A549 (cell line): ENCODE measurements around the gene PAPPA2. TPM values are rescaled to one million over a fixed set of nuclear protein-coding genes. Genes with fewer than 3 reads are reported as not detected.
A peak's percentile ranks its signal among the peaks of the same experiment; 100 is the strongest.

ENCODE experiments used
- ATAC-seq, 2 experiments: fragments of 200-7000 bp in 1 of 2; fragments of >200 bp in 1 of 2; cut with Nextera tagmentation in 1 of 2; cut with Tn5 transposase in 1 of 2; 3 replicates each; pipeline versions ENCODE4 v1.8.0 to v1.9.1; 2018 to 2020; ENCODE audit warnings: mild to moderate bottlenecking in 1 of 2, moderate library complexity in 1 of 2
- CTCF ChIA-PET: fragments of 300-600 bp; sonication (Branson Sonifier 250); formaldehyde crosslinking; extraction: SDS; loops from one replicate; lab custom pipeline; 2021; ENCODE audit warnings: antibody characterized with exemption, inconsistent platforms; lab: Yijun Ruan, JAX
- POLR2A ChIA-PET: fragments of 350-600 bp; formaldehyde crosslinking; extraction: SDS; loops from one replicate; lab custom pipeline; 2021; ENCODE audit warnings: antibody characterized with exemption, inconsistent platforms; lab: Yijun Ruan, JAX
- DNase-seq, 2 experiments: peaks; one replicate each; pipeline versions ENCODE4 v3.0.0 to v3.0.0-alpha.2; 2011 to 2016; ENCODE audit warnings: low read depth in 1 of 2, low spot score in 1 of 2
- FAIRE-seq: peaks from 2 replicates; lab custom pipeline; 2011; peaks lifted over from hg19 to GRCh38; lab: Jason Lieb, UNC
- H3K27ac ChIP-seq, 2 experiments: fragments of >200 bp; sonication (Bioruptor Twin); formaldehyde crosslinking; 3 replicates each; pipeline ENCODE4 v1.5.1; 2016 to 2017
- H3K4me1 ChIP-seq: fragments of >200 bp; sonication (Bioruptor Twin); formaldehyde crosslinking; 3 replicates; pipeline ENCODE4 v1.6.1; 2016
- H3K4me2 ChIP-seq: fragments of >200 bp; sonication (Bioruptor Twin); formaldehyde crosslinking; 3 replicates; pipeline ENCODE4 v1.6.1; 2016
- H3K4me3 ChIP-seq: fragments of >200 bp; sonication (Bioruptor Twin); formaldehyde crosslinking; 3 replicates; pipeline ENCODE4 v1.5.1; 2016
- H3K9me3 ChIP-seq: fragments of >200 bp; sonication (Bioruptor Twin); formaldehyde crosslinking; 3 replicates; pipeline ENCODE4 v1.6.1; 2016
- BHLHE40 ChIP-seq: IDR thresholded peaks from 2 replicates; pipeline ENCODE4 v1.6.1; 2012; ENCODE audit warnings: low read depth, low read length, inconsistent platforms
- CBX8 ChIP-seq: fragments of 200-600 bp; sonication (generic); IDR thresholded peaks from 2 replicates; pipeline ENCODE4 v1.6.1; 2016
- CEBPB ChIP-seq, 2 experiments: fragments of >200 bp in 1 of 2; sonication (Bioruptor Twin) in 1 of 2; formaldehyde crosslinking in 1 of 2; IDR thresholded peaks; 2 replicates each; pipeline ENCODE4 v1.6.1; 2012 to 2016
- EP300 ChIP-seq, 2 experiments: fragments of >200 bp; sonication (Bioruptor Twin); formaldehyde crosslinking; IDR thresholded peaks; 2 replicates in 1 of 2; 3 replicates in 1 of 2; pipeline ENCODE4 v1.6.1; 2016 to 2017
- ESRRA ChIP-seq: fragments of 150-350 bp; IDR thresholded peaks from 2 replicates; pipeline ENCODE4 v1.6.1; 2014; ENCODE audit warnings: mild to moderate bottlenecking, low read length, borderline replicate concordance
- FOSL2 ChIP-seq, 2 experiments: fragments of 450-650 bp in 1 of 2; fragments of >200 bp in 1 of 2; sonication (Bioruptor Twin) in 1 of 2; formaldehyde crosslinking; IDR thresholded peaks; 2 replicates each; pipeline versions ENCODE4 v1.5.0 to v1.6.1; 2016 to 2020; ENCODE audit warnings: mild to moderate bottlenecking in 1 of 2, moderate library complexity in 1 of 2
- GATA3 ChIP-seq: IDR thresholded peaks from 2 replicates; pipeline ENCODE4 v1.6.1; 2012; ENCODE audit warnings: borderline replicate concordance
- HOXB13 ChIP-seq: fragments of 250-450 bp; sonication (Bioruptor Pico); IDR thresholded peaks from 2 replicates; pipeline ENCODE4 v1.5.0; 2020; ENCODE audit warnings: low read depth, mild to moderate bottlenecking, moderate library complexity
- HOXB5 ChIP-seq: fragments of 250-450 bp; sonication (Bioruptor Pico); IDR thresholded peaks from 2 replicates; pipeline ENCODE4 v1.5.0; 2020; ENCODE audit warnings: mild to moderate bottlenecking, moderate library complexity
- MAZ ChIP-seq: fragments of 150-350 bp; IDR thresholded peaks from 2 replicates; pipeline ENCODE4 v1.6.1; 2014; ENCODE audit warnings: antibody characterized with exemption, low read depth, low read length, borderline replicate concordance
- NR3C1 ChIP-seq: fragments of >200 bp; sonication (Bioruptor Twin); formaldehyde crosslinking; IDR thresholded peaks from 3 replicates; pipeline ENCODE4 v1.6.1; 2017
- POLR2AphosphoS2 ChIP-seq: conservative IDR thresholded peaks from 2 replicates; pipeline ENCODE4 v1.6.1; 2012; ENCODE audit warnings: low read length, improper control_type of control experiment, inconsistent platforms
- RFX5 ChIP-seq: fragments of 450-650 bp; IDR thresholded peaks from 2 replicates; pipeline ENCODE4 v1.7.1; 2014; ENCODE audit warnings: antibody characterized with exemption, mild to moderate bottlenecking, moderate library complexity
- RNF2 ChIP-seq: fragments of 200-600 bp; sonication (generic); IDR thresholded peaks from 2 replicates; pipeline ENCODE4 v1.6.1; 2016; ENCODE audit warnings: low read depth, mild to moderate bottlenecking, antibody characterized with exemption, moderate library complexity, borderline replicate concordance
- SMC3 ChIP-seq: fragments of >200 bp; sonication (Bioruptor Twin); formaldehyde crosslinking; IDR thresholded peaks from 3 replicates; pipeline ENCODE4 v1.6.1; 2018; ENCODE audit warnings: inconsistent platforms
- SREBF2 ChIP-seq: fragments of 450-650 bp; IDR thresholded peaks from 2 replicates; pipeline ENCODE4 v1.6.1; 2014; ENCODE audit warnings: mild to moderate bottlenecking, moderate library complexity
- TFCP2L1 ChIP-seq: fragments of 250-450 bp; sonication (Bioruptor Pico); IDR thresholded peaks from 2 replicates; pipeline ENCODE4 v1.5.0; 2021; ENCODE audit warnings: mild to moderate bottlenecking
- ZFP36 ChIP-seq: fragments of 450-650 bp; IDR thresholded peaks from 2 replicates; pipeline ENCODE4 v1.6.1; 2014; ENCODE audit warnings: borderline replicate concordance; ENCODE audit not compliant: partially characterized antibody
- ZNF302 ChIP-seq: fragments of 250-450 bp; sonication (Bioruptor Pico); IDR thresholded peaks from 2 replicates; pipeline ENCODE4 v1.9.0; 2021; ENCODE audit warnings: inconsistent platforms, mild to moderate bottlenecking, moderate library complexity
- ZSCAN20 ChIP-seq: fragments of 250-450 bp; sonication (Bioruptor Pico); IDR thresholded peaks from 2 replicates; pipeline ENCODE4 v1.8.0; 2022; ENCODE audit warnings: mild to moderate bottlenecking, moderate library complexity
- WGBS: methylation state at CpG from one replicate; pipeline ENCODE4 v1.1.6; 2017; ENCODE audit errors: missing lambda C conversion rate; 5-methylcytosine and 5-hydroxymethylcytosine counted together
- polyA plus RNA-seq, 4 experiments: library from polyadenylated mRNA; depleted of rRNA in 3 of 4; stranded (reverse); fragments of >200 nt; fragmentation: RNase III in 1 of 4; extraction: RNeasy Plus Mini Kit Qiagen cat#74134 plus additional on column Dnase treatment in 1 of 4; gene quantifications; 2 replicates in 3 of 4; 3 replicates in 1 of 4; pipeline ENCODE4 v1.2.3, GENCODE V29; 2011 to 2017
- TF ChIP-seq, protein P1 (sequence below): fragments of >200 bp; sonication (Bioruptor Twin); formaldehyde crosslinking; IDR thresholded peaks from 3 replicates; pipeline ENCODE4 v1.6.1; 2016
- TF ChIP-seq, protein P2 (sequence below): IDR thresholded peaks from 2 replicates; pipeline ENCODE4 v1.6.1; 2012
- TF ChIP-seq, protein P3 (sequence below): fragments of 250-450 bp; sonication (Bioruptor Pico); IDR thresholded peaks from 2 replicates; pipeline ENCODE4 v1.5.0; 2020; ENCODE audit warnings: low read depth, mild to moderate bottlenecking, moderate library complexity
- TF ChIP-seq, protein P4 (sequence below): fragments of 200-600 bp; sonication (generic); IDR thresholded peaks from 2 replicates; pipeline ENCODE4 v1.6.1; 2016; ENCODE audit warnings: antibody characterized with exemption, mild to moderate bottlenecking, moderate library complexity

Gene PAPPA2
- polyA plus RNA-seq, 2 of the 4 experiments (the other 2 are of a cell fraction), result 0.03 to 0.72 TPM

DNA sequence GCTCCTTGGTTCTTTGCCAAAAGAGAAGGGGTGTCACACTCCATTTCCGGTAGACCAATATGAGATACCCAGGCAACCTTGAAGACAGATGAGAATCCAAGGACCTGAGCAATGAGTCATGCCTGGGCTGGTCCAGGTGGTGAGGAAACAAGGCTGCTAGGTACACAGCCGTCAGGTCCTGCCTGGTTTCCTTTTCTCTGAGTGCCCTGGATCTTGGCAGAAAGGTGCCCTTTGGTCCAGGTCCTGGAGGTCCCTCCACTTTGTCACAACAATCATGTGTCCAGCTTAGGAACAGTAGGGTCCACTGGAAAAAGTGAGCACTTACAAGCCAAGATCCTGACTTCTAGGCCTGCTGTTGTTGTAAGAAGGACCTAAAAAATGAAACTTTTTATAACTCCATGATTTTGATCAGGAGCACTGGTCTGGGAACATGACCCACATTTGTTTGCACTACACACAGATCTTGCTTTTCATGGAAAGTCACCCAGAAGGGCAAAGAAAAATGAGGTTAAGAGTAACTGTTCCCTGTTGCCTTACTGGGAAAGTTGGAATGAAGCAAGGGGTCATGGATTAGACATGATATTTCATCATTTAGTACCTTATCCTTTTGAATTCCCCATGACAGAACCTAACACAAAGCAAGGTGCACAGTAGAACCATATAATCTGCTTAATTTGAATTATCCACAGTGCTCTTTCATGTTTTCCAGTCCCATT lies 94.7 kb downstream of the PAPPA2 start:
- no peak for ATAC-seq
- TF ChIP-seq MAZ, result no peak
- no peak for TF ChIP-seq NR3C1
- TF ChIP-seq CBX8, result no peak
- TF ChIP-seq ZNF302 (CRISPR knock-in tag), result no peak
- TF ChIP-seq SMC3, result no peak
- TF ChIP-seq ZSCAN20 (CRISPR knock-in tag), result no peak
- no peak for TF ChIP-seq ZFP36
- Histone ChIP-seq H3K9me3 (no peaks in the 10 kb centered on the region), H3K4me2 (no peak overlapping the region), H3K4me1 (no peaks in the 10 kb centered on the region), H3K4me3 (no peak overlapping the region), H3K27ac (no peak overlapping the region)
- POLR2A ChIA-PET, result no interaction called here
- CTCF ChIA-PET, result interaction anchor here (1.0 to 4.9 kb wide), 4 partner anchors 12 to 134 kb away, joined by 3 to 68 read pairs (median 14); no protein-coding TSS in a partner anchor
- no peak for FAIRE-seq
- 0% methylated on average over 2 of the region's 2 CpGs for WGBS
- no peak for DNase-seq

DNA sequence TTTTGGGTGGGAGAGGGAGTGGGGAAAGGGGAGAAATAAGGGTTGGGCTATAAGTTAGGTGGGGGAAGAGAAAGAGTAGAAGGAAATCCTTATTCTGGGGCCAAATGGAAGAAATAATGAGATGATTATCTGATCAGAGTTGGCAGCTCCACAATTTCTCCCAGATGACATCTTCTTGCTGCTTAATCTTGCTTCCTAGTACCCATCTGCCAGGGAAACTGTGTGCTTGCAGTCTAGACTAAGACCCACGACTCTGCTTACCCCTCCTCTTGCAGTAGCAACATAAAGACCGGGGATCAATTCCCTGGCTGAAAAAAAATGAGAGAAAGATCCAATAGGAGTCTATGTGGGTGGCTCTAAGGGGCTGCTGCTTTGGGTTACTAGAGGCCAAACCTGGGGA lies 95.6 kb downstream of the PAPPA2 start:
- no peak overlapping the region for H3K4me2 ChIP-seq
- DNase-seq (no peak), ATAC-seq (no peak)
- no peaks in the 10 kb centered on the region for H3K4me1 ChIP-seq
- H3K27ac ChIP-seq, result no peak overlapping the region
- 2% methylated on average over 2 of the region's 2 CpGs for WGBS
- CTCF ChIA-PET, result interaction anchor here (1.0 to 4.9 kb wide), 9 partner anchors 10 to 863 kb away, joined by 3 to 68 read pairs (median 7); no protein-coding TSS in a partner anchor
- TF ChIP-seq SREBF2, result no peak
- TF ChIP-seq, protein P1, sequence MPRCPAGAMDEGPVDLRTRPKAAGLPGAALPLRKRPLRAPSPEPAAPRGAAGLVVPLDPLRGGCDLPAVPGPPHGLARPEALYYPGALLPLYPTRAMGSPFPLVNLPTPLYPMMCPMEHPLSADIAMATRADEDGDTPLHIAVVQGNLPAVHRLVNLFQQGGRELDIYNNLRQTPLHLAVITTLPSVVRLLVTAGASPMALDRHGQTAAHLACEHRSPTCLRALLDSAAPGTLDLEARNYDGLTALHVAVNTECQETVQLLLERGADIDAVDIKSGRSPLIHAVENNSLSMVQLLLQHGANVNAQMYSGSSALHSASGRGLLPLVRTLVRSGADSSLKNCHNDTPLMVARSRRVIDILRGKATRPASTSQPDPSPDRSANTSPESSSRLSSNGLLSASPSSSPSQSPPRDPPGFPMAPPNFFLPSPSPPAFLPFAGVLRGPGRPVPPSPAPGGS, result no peak
- TF ChIP-seq ESRRA, result no peak
- TF ChIP-seq, protein P2, sequence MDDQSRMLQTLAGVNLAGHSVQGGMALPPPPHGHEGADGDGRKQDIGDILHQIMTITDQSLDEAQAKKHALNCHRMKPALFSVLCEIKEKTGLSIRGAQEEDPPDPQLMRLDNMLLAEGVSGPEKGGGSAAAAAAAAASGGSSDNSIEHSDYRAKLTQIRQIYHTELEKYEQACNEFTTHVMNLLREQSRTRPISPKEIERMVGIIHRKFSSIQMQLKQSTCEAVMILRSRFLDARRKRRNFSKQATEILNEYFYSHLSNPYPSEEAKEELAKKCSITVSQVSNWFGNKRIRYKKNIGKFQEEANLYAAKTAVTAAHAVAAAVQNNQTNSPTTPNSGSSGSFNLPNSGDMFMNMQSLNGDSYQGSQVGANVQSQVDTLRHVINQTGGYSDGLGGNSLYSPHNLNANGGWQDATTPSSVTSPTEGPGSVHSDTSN, result no peak
- TF ChIP-seq SMC3, result no peak
- TF ChIP-seq CEBPB (IDR thresholded peaks at IDR 0.05), result no peak
- no peak for TF ChIP-seq NR3C1
- no peak for TF ChIP-seq MAZ
- no peak for TF ChIP-seq FOSL2 (IDR thresholded peaks at IDR 0.05)
- TF ChIP-seq FOSL2 (CRISPR knock-in tag; IDR thresholded peaks at IDR 0.05), result no peak
- TF ChIP-seq GATA3, result no peak
- TF ChIP-seq, protein P3, sequence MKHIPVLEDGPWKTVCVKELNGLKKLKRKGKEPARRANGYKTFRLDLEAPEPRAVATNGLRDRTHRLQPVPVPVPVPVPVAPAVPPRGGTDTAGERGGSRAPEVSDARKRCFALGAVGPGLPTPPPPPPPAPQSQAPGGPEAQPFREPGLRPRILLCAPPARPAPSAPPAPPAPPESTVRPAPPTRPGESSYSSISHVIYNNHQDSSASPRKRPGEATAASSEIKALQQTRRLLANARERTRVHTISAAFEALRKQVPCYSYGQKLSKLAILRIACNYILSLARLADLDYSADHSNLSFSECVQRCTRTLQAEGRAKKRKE (CRISPR knock-in tag), result no peak
- no peak for TF ChIP-seq CBX8
- no peak for TF ChIP-seq RFX5
- TF ChIP-seq HOXB5 (CRISPR knock-in tag), result no peak
- TF ChIP-seq POLR2AphosphoS2, result no peak
- TF ChIP-seq, all 56 proteins: peak for 0
- no peaks in the 10 kb centered on the region for H3K9me3 ChIP-seq
- no peak for FAIRE-seq
- no peak overlapping the region for H3K4me3 ChIP-seq
- POLR2A ChIA-PET, result no interaction called here

DNA sequence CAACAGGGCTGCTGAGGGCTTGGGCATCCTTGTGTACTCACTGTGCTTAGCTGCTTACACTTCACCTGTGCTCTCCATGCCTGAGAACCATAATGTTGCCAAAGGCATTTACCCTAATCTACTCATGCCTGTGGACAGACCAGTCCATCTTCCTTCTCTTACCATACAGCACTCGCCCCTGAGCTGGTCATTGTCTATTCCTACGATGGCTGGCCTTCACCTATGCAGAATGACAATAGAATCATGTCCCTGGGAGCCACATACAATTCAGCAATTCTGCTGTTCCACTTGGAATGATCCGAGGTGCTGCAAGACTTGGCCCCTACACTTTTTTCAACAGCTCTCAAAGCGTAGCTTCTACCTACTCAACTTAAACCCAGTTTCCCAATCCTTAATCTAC lies 96.5 kb downstream of the PAPPA2 start:
- no peaks in the 10 kb centered on the region for H3K4me1 ChIP-seq
- no peak for FAIRE-seq
- TF ChIP-seq EP300 (IDR thresholded peaks at IDR 0.05), result no peak
- no peak for TF ChIP-seq HOXB13 (CRISPR knock-in tag)
- TF ChIP-seq FOSL2 (IDR thresholded peaks at IDR 0.05), result no peak
- no peak for TF ChIP-seq FOSL2 (CRISPR knock-in tag; IDR thresholded peaks at IDR 0.05)
- TF ChIP-seq BHLHE40, result no peak
- TF ChIP-seq RNF2, result no peak
- no peak for TF ChIP-seq CBX8
- no peak for TF ChIP-seq GATA3
- TF ChIP-seq, protein P4, sequence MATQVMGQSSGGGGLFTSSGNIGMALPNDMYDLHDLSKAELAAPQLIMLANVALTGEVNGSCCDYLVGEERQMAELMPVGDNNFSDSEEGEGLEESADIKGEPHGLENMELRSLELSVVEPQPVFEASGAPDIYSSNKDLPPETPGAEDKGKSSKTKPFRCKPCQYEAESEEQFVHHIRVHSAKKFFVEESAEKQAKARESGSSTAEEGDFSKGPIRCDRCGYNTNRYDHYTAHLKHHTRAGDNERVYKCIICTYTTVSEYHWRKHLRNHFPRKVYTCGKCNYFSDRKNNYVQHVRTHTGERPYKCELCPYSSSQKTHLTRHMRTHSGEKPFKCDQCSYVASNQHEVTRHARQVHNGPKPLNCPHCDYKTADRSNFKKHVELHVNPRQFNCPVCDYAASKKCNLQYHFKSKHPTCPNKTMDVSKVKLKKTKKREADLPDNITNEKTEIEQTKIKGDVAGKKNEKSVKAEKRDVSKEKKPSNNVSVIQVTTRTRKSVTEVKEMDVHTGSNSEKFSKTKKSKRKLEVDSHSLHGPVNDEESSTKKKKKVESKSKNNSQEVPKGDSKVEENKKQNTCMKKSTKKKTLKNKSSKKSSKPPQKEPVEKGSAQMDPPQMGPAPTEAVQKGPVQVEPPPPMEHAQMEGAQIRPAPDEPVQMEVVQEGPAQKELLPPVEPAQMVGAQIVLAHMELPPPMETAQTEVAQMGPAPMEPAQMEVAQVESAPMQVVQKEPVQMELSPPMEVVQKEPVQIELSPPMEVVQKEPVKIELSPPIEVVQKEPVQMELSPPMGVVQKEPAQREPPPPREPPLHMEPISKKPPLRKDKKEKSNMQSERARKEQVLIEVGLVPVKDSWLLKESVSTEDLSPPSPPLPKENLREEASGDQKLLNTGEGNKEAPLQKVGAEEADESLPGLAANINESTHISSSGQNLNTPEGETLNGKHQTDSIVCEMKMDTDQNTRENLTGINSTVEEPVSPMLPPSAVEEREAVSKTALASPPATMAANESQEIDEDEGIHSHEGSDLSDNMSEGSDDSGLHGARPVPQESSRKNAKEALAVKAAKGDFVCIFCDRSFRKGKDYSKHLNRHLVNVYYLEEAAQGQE, result no peak
- no peak for TF ChIP-seq TFCP2L1 (CRISPR knock-in tag)
- TF ChIP-seq POLR2AphosphoS2, result no peak
- 1% methylated on average over 4 of the region's 4 CpGs for WGBS
- H3K4me3 ChIP-seq, result no peak overlapping the region
- no peaks in the 10 kb centered on the region for H3K9me3 ChIP-seq
- CTCF ChIA-PET, result interaction anchor here (0.6 to 4.9 kb wide), 31 partner anchors 10 to 1405 kb away, joined by 3 to 68 read pairs (median 4); no protein-coding TSS in a partner anchor
- DNase-seq, result no peak
- no peak overlapping the region for H3K27ac ChIP-seq
- H3K4me2 ChIP-seq, result no peak overlapping the region
- POLR2A ChIA-PET, result no interaction called here
- ATAC-seq, result peak; percentile 21 to 40; a peak in 4 of 6 replicates
